Liver (tissue), 9 donors: Measurements from ENCODE around the gene CUEDC1. TPM values are rescaled to one million over a fixed set of nuclear protein-coding genes. Genes with fewer than 3 reads are reported as not detected.
A peak's percentile ranks its signal among the peaks of the same experiment; 100 is the strongest.
"Not testable (repeated sequence)": the region's sequence is repeated elsewhere in the genome, so short reads cannot be mapped to it uniquely, and the experiment has no call there.

ENCODE experiments used
- DNase-seq: peaks from one replicate; pipeline ENCODE4 v3.0.0-alpha.2; 2017; ENCODE audit warnings: low spot score
- H3K27ac ChIP-seq, 2 donors: one replicate each; pipeline ENCODE4 v1.7.0; 2013; ENCODE audit warnings: inconsistent platforms in 2 of 2, low read length in 2 of 2, control low read depth in 1 of 2, low read depth in 1 of 2, mild to moderate bottlenecking in 1 of 2
- H3K27me3 ChIP-seq, 4 donors: one replicate each; pipeline versions ENCODE4 v1.6.1 to v1.7.0; 2013; ENCODE audit warnings: low read length in 3 of 4, inconsistent platforms in 1 of 4, mild to moderate bottlenecking in 1 of 4, moderate library complexity in 1 of 4; ENCODE audit not compliant: control insufficient read depth in 4 of 4, insufficient read depth in 4 of 4
- H3K36me3 ChIP-seq, 4 donors: one replicate each; pipeline versions ENCODE4 v1.6.1 to v1.7.0; 2013; ENCODE audit warnings: low read length in 3 of 4, mild to moderate bottlenecking in 3 of 4, low read depth in 1 of 4, moderate library complexity in 1 of 4; ENCODE audit not compliant: control insufficient read depth in 4 of 4, insufficient read depth in 3 of 4
- H3K4me1 ChIP-seq, 4 donors: one replicate each; pipeline versions ENCODE4 v1.6.1 to v1.7.0; 2013; ENCODE audit warnings: low read length in 3 of 4, mild to moderate bottlenecking in 3 of 4, moderate library complexity in 1 of 4; ENCODE audit not compliant: control insufficient read depth in 4 of 4, insufficient read depth in 4 of 4
- H3K4me3 ChIP-seq, 3 donors: one replicate each; pipeline versions ENCODE4 v1.6.1 to v1.7.0; 2013; ENCODE audit warnings: low read length in 3 of 3, control low read depth in 1 of 3, low read depth in 1 of 3, mild to moderate bottlenecking in 1 of 3
- H3K9ac ChIP-seq, 2 donors: one replicate each; pipeline ENCODE4 v1.7.0; 2013; ENCODE audit warnings: low read length in 2 of 2, mild to moderate bottlenecking in 2 of 2, moderate library complexity in 2 of 2, control low read depth in 1 of 2, low read depth in 1 of 2
- H3K9me3 ChIP-seq, 4 donors: one replicate each; pipeline versions ENCODE4 v1.6.1 to v1.7.0; 2013; ENCODE audit warnings: low read length in 3 of 4; ENCODE audit not compliant: control insufficient read depth in 4 of 4
- EGR1 ChIP-seq, 2 donors: IDR thresholded peaks; 2 replicates each; pipeline ENCODE4 v1.6.1; 2016 to 2018; ENCODE audit warnings: antibody characterized with exemption in 2 of 2, low read depth in 2 of 2
- FOXA1 ChIP-seq: IDR thresholded peaks from 2 replicates; pipeline ENCODE4 v1.6.1; 2016; ENCODE audit warnings: antibody characterized with exemption
- FOXA2 ChIP-seq: IDR thresholded peaks from 2 replicates; pipeline ENCODE4 v1.6.1; 2016; ENCODE audit warnings: antibody characterized with exemption
- GABPA ChIP-seq, 2 donors: IDR thresholded peaks in 1 of 2; conservative IDR thresholded peaks in 1 of 2; 2 replicates each; pipeline ENCODE4 v1.6.1; 2016; ENCODE audit warnings: antibody characterized with exemption in 2 of 2, mild to moderate bottlenecking in 1 of 2, moderate library complexity in 1 of 2
- NR2F2 ChIP-seq: IDR thresholded peaks from 2 replicates; pipeline ENCODE4 v1.6.1; 2016; ENCODE audit warnings: antibody characterized with exemption
- RAD21 ChIP-seq, 2 donors: IDR thresholded peaks; 2 replicates each; pipeline ENCODE4 v1.6.1; 2016; ENCODE audit warnings: antibody characterized with exemption in 2 of 2, mild to moderate bottlenecking in 2 of 2
- RXRA ChIP-seq, 2 donors: IDR thresholded peaks; 2 replicates each; pipeline ENCODE4 v1.6.1; 2017 to 2018; ENCODE audit warnings: antibody characterized with exemption in 2 of 2, mild to moderate bottlenecking in 1 of 2
- TAF1 ChIP-seq: conservative IDR thresholded peaks from 2 replicates; pipeline ENCODE4 v1.6.1; 2016; ENCODE audit warnings: antibody characterized with exemption, mild to moderate bottlenecking
- WGBS: extraction: QIAGEN DNeasy Blood & Tissue Kit; methylation state at CpG from one replicate; pipeline ENCODE4 v1.1.7; 2013; 5-methylcytosine and 5-hydroxymethylcytosine counted together
- polyA plus RNA-seq, 2 donors: library from polyadenylated mRNA; stranded (reverse) in 1 of 2; unstranded in 1 of 2; fragments of 200-250 nt in 1 of 2; fragments of >200 nt in 1 of 2; fragmentation: Nextera tagmentation in 1 of 2; extraction: Ambion mirVana in 1 of 2; gene quantifications; one replicate each; pipeline versions ENCODE4 v1.2.1 to v1.2.3, GENCODE V29; 2013 to 2015
- total RNA-seq, 2 donors: library from RNA; depleted of rRNA; stranded (reverse); fragments of >200 nt; gene quantifications; one replicate each; pipeline ENCODE4 v1.2.3, GENCODE V29; 2014
- TF ChIP-seq, protein P1 (sequence below): IDR thresholded peaks from 2 replicates; pipeline ENCODE4 v1.6.1; 2016; ENCODE audit warnings: antibody characterized with exemption, mild to moderate bottlenecking
- TF ChIP-seq, protein P2 (sequence below): IDR thresholded peaks from 2 replicates; pipeline ENCODE4 v1.6.1; 2016; ENCODE audit warnings: antibody characterized with exemption
- TF ChIP-seq, protein P3 (sequence below): fragments of 150-350 bp; IDR thresholded peaks from 2 replicates; pipeline ENCODE4 v1.5.1; 2017; ENCODE audit warnings: improper control_type of control experiment, low read depth, low read length; ENCODE audit not compliant: missing input control
- donor health status: healthy.
- donor health status: healthy.
- donor health status: healthy.
- donor health status: healthy.
- donor health status: healthy.

CUEDC1 gene
- total and polyA plus RNA-seq, 4 donors, result 2.6 to 4.9 (median 3.4) TPM

DNA sequence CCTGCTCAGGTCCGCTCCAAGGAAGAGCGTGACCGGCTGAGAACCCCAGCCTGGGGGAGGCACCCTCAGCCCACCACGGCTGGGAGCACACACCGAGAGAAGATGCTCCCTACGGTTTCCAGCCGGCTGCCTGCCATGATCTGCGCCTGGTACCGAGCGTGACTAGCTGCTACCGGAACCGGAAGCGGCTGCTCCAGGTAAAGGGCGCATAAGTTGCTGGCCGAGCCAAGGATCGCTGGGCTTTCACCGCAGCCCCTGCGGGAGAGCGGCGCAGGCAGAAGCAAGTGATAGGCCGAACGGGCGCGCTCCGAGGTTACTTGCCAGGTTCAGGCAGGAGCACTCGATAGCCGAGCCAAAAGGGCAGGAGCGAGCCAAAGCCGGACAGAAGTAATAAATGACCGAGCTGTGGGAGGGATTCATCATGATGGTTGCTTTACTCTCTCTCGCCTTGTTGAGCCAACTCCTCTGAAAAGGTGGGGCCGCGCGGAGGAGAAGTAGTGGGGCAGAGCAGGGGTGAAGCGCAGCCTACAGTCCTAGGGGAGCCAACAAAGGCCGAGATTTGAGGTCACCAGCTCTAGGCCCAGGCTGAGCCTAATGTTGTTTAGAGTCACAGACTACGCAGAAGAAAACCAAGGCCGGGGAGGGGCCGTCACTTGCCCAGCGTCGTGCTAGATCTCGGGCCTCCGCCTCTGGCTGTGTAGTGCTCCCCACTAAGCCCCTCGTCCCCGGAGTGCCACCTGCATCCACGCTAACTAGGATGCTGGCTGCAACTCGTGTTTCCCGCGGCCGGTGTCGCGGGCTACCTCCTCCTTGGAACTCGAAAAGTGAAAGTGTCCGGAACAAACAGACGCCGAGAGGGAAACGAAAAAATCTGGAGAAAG, 105.1 kb downstream of the CUEDC1 start, which contains the start of gene MRPS23 (continued):
- TF ChIP-seq, protein P1, sequence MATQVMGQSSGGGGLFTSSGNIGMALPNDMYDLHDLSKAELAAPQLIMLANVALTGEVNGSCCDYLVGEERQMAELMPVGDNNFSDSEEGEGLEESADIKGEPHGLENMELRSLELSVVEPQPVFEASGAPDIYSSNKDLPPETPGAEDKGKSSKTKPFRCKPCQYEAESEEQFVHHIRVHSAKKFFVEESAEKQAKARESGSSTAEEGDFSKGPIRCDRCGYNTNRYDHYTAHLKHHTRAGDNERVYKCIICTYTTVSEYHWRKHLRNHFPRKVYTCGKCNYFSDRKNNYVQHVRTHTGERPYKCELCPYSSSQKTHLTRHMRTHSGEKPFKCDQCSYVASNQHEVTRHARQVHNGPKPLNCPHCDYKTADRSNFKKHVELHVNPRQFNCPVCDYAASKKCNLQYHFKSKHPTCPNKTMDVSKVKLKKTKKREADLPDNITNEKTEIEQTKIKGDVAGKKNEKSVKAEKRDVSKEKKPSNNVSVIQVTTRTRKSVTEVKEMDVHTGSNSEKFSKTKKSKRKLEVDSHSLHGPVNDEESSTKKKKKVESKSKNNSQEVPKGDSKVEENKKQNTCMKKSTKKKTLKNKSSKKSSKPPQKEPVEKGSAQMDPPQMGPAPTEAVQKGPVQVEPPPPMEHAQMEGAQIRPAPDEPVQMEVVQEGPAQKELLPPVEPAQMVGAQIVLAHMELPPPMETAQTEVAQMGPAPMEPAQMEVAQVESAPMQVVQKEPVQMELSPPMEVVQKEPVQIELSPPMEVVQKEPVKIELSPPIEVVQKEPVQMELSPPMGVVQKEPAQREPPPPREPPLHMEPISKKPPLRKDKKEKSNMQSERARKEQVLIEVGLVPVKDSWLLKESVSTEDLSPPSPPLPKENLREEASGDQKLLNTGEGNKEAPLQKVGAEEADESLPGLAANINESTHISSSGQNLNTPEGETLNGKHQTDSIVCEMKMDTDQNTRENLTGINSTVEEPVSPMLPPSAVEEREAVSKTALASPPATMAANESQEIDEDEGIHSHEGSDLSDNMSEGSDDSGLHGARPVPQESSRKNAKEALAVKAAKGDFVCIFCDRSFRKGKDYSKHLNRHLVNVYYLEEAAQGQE, result peak; percentile 69
- TF ChIP-seq TAF1, result peak; percentile 61
- peak; percentile 60 for TF ChIP-seq FOXA2
- TF ChIP-seq NR2F2, result peak; percentile 70
- TF ChIP-seq RAD21 (IDR thresholded peaks at IDR 0.05), result peak; percentile 27 to 60

DNA sequence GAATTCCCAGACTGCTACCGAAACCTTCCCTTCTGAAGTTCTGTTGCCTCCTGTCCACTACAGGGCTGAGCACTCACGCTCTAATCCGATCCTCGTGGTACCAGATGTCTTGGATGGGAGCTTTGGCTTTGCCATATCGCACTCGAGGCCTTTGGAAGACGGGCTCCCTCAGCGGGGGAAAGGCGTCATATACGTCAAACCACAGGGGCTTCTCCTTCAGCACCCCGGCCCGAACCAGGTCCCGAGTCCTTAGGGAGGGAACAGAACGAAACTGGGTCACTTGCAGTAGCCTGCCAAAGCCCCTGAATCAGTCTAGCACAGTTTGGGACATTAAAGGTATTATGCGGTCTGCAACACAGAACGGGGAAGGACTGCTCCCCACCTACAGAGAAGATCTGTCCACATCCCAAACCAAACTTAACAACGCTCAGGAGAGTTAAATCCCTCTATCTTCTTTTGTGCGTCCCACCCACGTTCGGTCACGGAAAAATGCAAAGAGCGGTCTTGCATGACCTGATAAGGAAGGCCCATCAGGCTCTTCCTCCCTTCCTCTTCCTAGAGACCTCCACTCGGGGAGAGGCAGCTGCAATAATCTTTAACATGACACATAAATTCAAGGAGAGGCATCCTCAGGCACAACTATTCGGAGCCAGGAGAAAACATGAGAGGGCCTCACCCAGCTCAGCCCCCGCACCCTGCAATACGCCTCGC, 105.9 kb downstream of the CUEDC1 start:
- WGBS, result 18% methylated on average over 27 of the region's 27 CpGs
- no peak for DNase-seq

DNA sequence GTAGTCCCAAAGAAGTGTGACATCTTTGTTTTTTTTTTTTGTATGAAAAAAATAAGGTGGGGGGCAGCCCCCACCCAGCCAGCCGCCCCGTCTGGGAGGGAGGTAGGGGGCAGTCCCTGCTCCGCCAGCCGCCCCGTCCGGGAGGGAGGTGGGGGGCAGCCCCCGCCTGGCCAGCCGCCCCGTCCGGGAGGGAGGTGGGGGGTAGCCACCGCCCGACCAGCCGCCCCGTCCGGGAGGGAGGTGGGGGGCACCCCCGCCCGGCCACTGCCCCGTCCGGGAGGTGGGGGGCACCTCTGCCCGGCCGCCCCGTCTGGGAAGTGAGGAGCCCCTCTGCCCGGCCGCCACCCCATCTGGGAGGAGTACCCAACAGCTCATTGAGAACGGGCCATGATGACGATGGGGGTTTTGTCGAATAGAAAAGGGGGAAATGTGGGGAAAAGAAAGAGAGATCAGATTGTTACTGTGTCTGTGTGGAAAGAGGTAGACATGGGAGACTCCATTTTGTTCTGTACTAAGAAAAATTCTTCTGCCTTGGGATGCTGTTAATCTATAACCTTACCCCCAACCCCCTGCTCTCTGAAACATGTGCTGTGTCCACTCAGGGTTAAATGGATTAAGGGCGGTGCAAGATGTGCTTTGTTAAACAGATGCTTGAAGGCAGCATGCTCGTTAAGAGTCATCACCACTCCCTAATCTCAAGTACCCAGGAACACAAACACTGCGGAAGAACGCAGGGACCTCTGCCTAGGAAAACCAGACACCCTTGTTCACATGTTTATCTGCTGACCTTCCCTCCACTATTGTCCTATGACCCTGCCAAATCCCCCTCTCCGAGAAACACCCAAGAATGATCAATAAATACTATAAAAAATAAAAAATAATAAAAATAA, 108.9 kb downstream of the CUEDC1 start:
- H3K9ac ChIP-seq, H3K27me3 ChIP-seq, H3K9me3 ChIP-seq, DNase-seq, H3K27ac ChIP-seq, H3K4me3 ChIP-seq: not testable (repeated sequence)
- Histone ChIP-seq H3K4me1 (peaks cover 7 to 19% (median 16%) of the 10 kb centered on the region in 4 donors), H3K36me3 (peaks cover 0 to 14% (median 2%) of the 10 kb centered on the region in 4 donors)
- 94% methylated on average over 31 of the region's 32 CpGs for WGBS

More for the DNA sequence above, 105.9 kb downstream of the CUEDC1 start:
- Histone ChIP-seq H3K27me3 (no peaks in the 10 kb centered on the region), H3K9ac (peak overlapping the region; percentile 64 to 75), H3K27ac (peak overlapping the region; percentile 19 to 93), H3K9me3 (no peaks in the 10 kb centered on the region), H3K36me3 (peaks cover 0 to 9% (median 2%) of the 10 kb centered on the region in 4 donors), H3K4me1 (peaks cover 8 to 27% (median 21%) of the 10 kb centered on the region in 4 donors), H3K4me3 (peak overlapping the region; percentile 85 to 98 (median 95))
- TF ChIP-seq EGR1 (IDR thresholded peaks at IDR 0.05; ENCODE audit: low read depth in 2 of 2) (no peak), NR2F2 (no peak), GABPA (IDR thresholded peaks at IDR 0.05 in 1 of 2, conservative IDR thresholded peaks at IDR 0.05 in 1 of 2) (no peak), RXRA (IDR thresholded peaks at IDR 0.05) (no peak), TAF1 (no peak), FOXA1 (no peak)
- TF ChIP-seq, protein P2, sequence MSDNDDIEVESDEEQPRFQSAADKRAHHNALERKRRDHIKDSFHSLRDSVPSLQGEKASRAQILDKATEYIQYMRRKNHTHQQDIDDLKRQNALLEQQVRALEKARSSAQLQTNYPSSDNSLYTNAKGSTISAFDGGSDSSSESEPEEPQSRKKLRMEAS, result no peak
- TF ChIP-seq, protein P1, result no peak
- TF ChIP-seq, protein P3, sequence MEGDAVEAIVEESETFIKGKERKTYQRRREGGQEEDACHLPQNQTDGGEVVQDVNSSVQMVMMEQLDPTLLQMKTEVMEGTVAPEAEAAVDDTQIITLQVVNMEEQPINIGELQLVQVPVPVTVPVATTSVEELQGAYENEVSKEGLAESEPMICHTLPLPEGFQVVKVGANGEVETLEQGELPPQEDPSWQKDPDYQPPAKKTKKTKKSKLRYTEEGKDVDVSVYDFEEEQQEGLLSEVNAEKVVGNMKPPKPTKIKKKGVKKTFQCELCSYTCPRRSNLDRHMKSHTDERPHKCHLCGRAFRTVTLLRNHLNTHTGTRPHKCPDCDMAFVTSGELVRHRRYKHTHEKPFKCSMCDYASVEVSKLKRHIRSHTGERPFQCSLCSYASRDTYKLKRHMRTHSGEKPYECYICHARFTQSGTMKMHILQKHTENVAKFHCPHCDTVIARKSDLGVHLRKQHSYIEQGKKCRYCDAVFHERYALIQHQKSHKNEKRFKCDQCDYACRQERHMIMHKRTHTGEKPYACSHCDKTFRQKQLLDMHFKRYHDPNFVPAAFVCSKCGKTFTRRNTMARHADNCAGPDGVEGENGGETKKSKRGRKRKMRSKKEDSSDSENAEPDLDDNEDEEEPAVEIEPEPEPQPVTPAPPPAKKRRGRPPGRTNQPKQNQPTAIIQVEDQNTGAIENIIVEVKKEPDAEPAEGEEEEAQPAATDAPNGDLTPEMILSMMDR, result no peak
